VCaP (cell line): ENCODE data around the gene DDR1.
"Not testable (repeated sequence)": the region's sequence is repeated elsewhere in the genome, so short reads cannot be mapped to it uniquely, and the experiment has no call there.

Source experiments
- H3K27ac ChIP-seq: fragments of 450-650 bp; 2 replicates; pipeline ENCODE4 v1.5.1; 2017
- TF ChIP-seq, protein P1 (sequence below): fragments of 450-650 bp; conservative IDR thresholded peaks from 2 replicates; pipeline ENCODE4 v1.5.1; 2017; ENCODE audit warnings: mild to moderate bottlenecking, moderate library complexity

The DDR1 gene

DNA sequence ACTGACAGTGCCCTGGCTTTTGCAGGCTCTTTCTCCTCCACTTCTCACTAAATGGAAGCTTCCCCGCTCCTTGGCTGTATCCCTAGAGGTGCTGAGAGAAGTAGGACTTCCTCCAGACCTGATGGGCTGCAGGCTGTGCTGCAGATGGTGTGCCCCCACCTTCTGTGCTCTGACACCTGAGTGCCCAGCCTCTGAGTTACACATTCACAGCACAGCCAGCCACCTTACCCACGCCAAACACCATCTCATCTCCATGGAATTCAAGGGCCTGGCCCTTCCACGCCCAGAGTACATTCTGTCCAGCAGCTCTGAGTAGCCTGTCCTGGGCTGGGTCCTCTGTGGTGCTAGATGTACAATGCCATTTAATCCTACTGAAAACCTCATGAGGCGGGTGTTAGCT is 42.3 kb downstream of the DDR1 start:
- no peak overlapping the region for H3K27ac ChIP-seq

DNA sequence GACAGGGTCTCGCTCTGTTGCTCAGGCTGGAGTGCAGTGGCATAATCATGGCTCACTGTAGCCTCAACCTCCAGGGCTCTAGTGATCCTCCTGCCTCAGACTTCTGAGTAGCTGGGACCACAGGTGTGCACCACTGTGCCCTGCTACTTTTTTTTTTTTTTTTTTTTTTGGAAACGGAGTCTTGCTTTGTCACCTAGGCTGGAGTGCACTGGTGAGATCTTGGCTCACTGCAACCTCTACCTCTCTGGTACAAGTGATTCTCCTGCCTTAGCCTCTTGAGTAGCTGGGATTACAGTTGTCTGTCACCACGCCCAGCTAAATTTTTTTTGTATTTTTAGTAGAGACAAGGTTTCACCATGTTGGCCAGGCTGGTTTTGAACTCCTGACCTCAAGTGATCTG is 42.8 kb downstream of the DDR1 start:
- H3K27ac ChIP-seq: not testable (repeated sequence)

More for the DNA sequence above, 42.3 kb downstream of the DDR1 start:
- TF ChIP-seq, protein P1, sequence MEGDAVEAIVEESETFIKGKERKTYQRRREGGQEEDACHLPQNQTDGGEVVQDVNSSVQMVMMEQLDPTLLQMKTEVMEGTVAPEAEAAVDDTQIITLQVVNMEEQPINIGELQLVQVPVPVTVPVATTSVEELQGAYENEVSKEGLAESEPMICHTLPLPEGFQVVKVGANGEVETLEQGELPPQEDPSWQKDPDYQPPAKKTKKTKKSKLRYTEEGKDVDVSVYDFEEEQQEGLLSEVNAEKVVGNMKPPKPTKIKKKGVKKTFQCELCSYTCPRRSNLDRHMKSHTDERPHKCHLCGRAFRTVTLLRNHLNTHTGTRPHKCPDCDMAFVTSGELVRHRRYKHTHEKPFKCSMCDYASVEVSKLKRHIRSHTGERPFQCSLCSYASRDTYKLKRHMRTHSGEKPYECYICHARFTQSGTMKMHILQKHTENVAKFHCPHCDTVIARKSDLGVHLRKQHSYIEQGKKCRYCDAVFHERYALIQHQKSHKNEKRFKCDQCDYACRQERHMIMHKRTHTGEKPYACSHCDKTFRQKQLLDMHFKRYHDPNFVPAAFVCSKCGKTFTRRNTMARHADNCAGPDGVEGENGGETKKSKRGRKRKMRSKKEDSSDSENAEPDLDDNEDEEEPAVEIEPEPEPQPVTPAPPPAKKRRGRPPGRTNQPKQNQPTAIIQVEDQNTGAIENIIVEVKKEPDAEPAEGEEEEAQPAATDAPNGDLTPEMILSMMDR: no peak

DNA sequence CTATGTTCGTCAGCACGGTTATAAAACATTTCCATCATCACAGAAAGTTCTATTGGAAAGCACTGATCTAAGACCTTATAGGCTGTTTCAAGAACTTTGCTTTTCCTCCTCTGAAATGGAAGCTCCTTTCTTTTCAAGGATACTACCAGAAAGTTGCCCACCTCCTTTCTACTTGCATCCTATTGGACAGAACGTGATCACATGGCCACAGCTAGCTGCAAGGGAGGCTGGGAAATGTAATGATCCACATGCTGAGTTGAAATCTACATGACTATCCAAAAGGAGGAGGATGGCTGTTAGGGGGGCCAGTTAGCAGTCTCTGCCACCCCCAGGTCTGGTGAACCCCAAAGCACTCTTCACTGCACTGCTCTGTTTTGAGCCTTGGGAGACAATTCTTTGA is 44.4 kb downstream of the DDR1 start:
- H3K27ac ChIP-seq: no peak overlapping the region
- TF ChIP-seq, protein P1: no peak

DNA sequence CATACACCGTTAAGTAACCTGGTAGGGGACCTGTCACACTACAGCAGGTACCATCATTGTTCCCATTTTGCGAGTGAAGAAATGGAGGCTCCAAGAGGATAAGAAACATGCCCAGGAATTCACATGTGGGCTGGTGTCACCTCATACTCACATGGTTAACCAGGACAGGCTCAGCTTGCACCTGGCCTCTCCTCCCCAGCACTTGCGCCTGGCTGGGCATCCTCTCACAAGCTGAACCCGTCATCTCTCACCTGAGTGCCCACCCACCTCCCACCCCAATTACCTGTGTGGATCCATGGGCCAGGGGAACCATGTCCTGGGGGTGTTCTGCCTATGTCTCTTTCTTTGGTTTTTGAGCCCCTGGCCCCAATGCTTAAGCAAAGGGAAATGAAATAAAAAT is 46.2 kb downstream of the DDR1 start:
- H3K27ac ChIP-seq: no peak overlapping the region
- TF ChIP-seq, protein P1: no peak

DNA sequence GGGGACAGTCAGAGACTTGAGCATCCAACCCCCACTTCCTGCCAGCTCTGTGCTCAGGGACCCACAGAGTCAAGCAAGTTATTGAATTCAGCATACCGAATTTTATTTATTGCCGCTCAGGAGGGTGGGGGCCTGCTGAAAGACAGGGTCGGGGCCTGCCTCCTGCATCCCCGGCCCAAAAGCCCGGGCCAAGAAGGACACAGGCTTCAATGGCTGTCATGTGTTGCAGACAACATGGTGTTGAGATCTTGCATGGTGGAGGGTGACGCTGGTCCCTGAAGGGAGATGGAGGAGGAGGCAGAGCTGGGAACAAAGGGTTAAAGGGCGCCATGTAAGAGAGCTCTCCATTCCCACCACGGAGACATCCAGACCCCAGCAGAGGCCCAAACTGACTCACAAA is 47.0 kb downstream of the DDR1 start:
- H3K27ac ChIP-seq: no peak overlapping the region
- TF ChIP-seq, protein P1: no peak

DNA sequence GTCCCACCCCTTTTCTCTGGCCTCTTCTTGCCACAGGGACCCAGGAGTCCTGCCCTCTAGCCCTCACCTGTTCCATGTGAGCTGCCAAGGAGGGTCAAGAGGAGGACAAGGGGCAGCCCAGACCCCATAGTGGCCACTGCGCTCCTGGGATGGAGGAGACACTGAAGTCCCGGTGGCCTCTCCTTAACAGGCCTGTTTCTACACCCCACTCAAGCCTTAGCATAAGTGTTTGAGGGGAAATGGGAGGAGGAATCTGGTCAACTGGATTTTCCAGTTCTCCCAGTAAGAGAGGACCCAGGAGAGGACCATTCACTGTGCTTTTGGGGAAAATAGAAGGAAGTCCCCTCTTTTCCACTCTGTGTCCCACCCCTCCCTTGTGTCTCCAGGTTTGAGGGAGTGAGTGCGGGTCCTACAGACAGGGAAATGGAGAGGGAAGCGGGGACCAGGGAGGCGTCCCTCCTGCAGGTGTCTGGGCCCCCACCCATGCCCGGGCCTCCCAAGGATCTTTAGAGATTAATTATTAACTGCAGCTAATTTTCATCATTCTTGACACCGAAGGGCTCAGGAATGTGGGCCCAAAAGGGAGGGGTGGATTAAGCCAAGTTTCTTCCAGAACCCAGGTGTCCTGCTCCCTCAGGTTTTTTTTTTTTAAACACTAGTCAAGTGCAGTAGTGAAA is 47.8 kb downstream of the DDR1 start, which contains the start of gene SFTA2:
Gene SFTA2, minus strand, starts transcription at position 202 of the 677 bp plus-strand sequence. Its CDS starts 74 bp downstream, at position 128.
- TF ChIP-seq, protein P1: no peak
- H3K27ac ChIP-seq: no peak within 1 kb of the TSS

DNA sequence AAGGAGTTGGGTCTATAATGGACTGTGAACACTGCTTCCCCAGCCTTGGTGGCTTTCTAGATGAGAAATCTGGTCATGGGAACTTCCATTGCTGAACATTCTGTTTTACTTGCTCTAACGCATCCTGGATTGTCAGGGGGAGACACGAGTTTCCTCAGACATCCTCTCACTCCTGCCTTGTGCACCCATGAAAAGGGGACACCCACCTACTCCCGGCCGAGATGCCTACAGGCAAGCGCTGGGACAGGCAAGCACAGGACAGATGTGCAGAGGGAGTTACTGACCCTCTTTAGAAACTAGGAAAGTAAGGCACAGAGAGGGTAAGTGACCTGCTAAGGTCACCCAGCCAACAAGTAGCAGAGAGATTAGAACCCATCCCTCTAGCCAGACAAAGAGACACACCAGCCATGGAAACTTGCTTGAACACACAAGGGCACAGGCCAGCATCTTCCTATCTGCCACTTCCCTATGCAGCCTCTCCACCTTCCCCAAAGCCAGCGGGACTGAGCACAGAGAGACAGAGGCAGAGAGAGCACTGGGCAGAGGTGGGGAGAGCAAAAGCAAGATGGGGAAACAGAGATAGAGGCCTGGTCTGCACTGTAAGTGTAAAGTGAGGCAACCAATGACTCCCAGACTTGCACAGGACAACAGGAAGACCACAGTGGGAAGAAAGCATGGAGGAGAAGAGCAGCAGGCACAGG is 48.5 kb downstream of the DDR1 start:
- TF ChIP-seq, protein P1: no peak
- no peak overlapping the region for H3K27ac ChIP-seq

DNA sequence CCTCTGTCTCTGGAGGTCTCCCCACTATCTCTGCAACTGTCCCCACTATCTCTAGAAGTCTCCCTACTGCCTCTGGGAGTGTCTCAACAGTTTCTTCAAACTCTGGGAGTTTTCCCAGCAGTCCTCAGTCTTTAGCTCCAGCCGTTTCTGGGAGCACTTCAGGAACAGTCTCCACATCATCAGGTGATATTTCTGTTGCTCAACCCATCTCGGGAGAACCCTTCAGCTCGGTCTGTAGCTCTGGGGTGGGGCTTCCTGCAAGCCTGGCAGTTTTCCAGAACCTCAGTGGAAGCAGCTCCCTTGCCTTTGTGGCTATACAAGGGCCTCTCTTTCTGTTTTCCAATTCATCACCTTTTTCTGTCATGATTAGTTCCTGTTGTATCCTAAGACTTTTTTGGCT is 50.7 kb downstream of the DDR1 start:
- H3K27ac ChIP-seq: no peak overlapping the region
- TF ChIP-seq, protein P1: no peak
